Muscle layer of colon (tissue), 2 donors: Measurements from ENCODE around the gene HIGD1A.

ENCODE experiments used
- H3K27ac ChIP-seq: one replicate; pipeline ENCODE4 v1.7.0; 2013; ENCODE audit warnings: low read depth, mild to moderate bottlenecking, low read length, moderate library complexity
- H3K27me3 ChIP-seq, 2 donors: one replicate each; pipeline ENCODE4 v1.7.0; 2013; ENCODE audit warnings: low read length in 2 of 2, mild to moderate bottlenecking in 2 of 2; ENCODE audit not compliant: insufficient read depth in 2 of 2, control insufficient read depth in 1 of 2
- H3K36me3 ChIP-seq: one replicate; pipeline ENCODE4 v1.7.0; 2013; ENCODE audit warnings: mild to moderate bottlenecking, low read length; ENCODE audit not compliant: insufficient read depth
- H3K4me1 ChIP-seq: one replicate; pipeline ENCODE4 v1.7.0; 2013; ENCODE audit warnings: mild to moderate bottlenecking, low read length; ENCODE audit not compliant: insufficient read depth
- H3K4me3 ChIP-seq, 2 donors: one replicate each; pipeline ENCODE4 v1.7.0; 2013; ENCODE audit warnings: low read length in 2 of 2, low read depth in 1 of 2, mild to moderate bottlenecking in 1 of 2, moderate library complexity in 1 of 2
- H3K9ac ChIP-seq: one replicate; pipeline ENCODE4 v1.7.0; 2013; ENCODE audit warnings: low read length
- H3K9me3 ChIP-seq: one replicate; pipeline ENCODE4 v1.7.0; 2013; ENCODE audit warnings: mild to moderate bottlenecking, low read length
- donor health status: abdominal sarcoma.
- donor health status: Adenocarcinoma of cecum.

Gene HIGD1A

GRCh38 chr3:42764115-42764514 is 40.2 kb downstream of the HIGD1A start:
- Histone ChIP-seq H3K36me3 (no peaks in the 10 kb centered on the region), H3K9ac (no peak overlapping the region), H3K27ac (no peak overlapping the region), H3K4me1 (peaks cover 6% of the 10 kb centered on the region), H3K4me3 (no peak overlapping the region), H3K9me3 (no peaks in the 10 kb centered on the region), H3K27me3 (no peaks in the 10 kb centered on the region)

GRCh38 chr3:42763021-42763420 is 41.3 kb downstream of the HIGD1A start:
- Histone ChIP-seq H3K27me3 (no peaks in the 10 kb centered on the region), H3K9me3 (no peaks in the 10 kb centered on the region), H3K9ac (no peak overlapping the region), H3K4me3 (no peak overlapping the region), H3K27ac (no peak overlapping the region), H3K36me3 (no peaks in the 10 kb centered on the region), H3K4me1 (peaks cover 6% of the 10 kb centered on the region)

- peaks cover 6% of the 10 kb centered on the region for H3K4me1 ChIP-seq
- no peaks in the 10 kb centered on the region for H3K9me3 ChIP-seq
- no peak overlapping the region for H3K4me3 ChIP-seq
- no peaks in the 10 kb centered on the region for H3K36me3 ChIP-seq
- no peaks in the 10 kb centered on the region for H3K27me3 ChIP-seq
- H3K27ac ChIP-seq: no peak overlapping the region
- no peak overlapping the region for H3K9ac ChIP-seq
These were observed 42.1 kb downstream of the HIGD1A start for GRCh38 chr3:42762046-42762724.

GRCh38 chr3:42758126-42758525 is 46.2 kb downstream of the HIGD1A start:
- Histone ChIP-seq H3K9me3 (no peaks in the 10 kb centered on the region), H3K27ac (no peak overlapping the region), H3K4me1 (peaks cover 6% of the 10 kb centered on the region), H3K9ac (no peak overlapping the region), H3K27me3 (no peaks in the 10 kb centered on the region), H3K4me3 (no peak overlapping the region), H3K36me3 (no peaks in the 10 kb centered on the region)

GRCh38 chr3:42756681-42757213 is 47.5 kb downstream of the HIGD1A start:
- no peaks in the 10 kb centered on the region for H3K4me1 ChIP-seq
- no peak overlapping the region for H3K9ac ChIP-seq
- no peak overlapping the region for H3K27ac ChIP-seq
- no peak overlapping the region for H3K4me3 ChIP-seq
- no peaks in the 10 kb centered on the region for H3K9me3 ChIP-seq
- H3K36me3 ChIP-seq: no peaks in the 10 kb centered on the region
- H3K27me3 ChIP-seq: no peaks in the 10 kb centered on the region

- Histone ChIP-seq H3K4me3 (no peak overlapping the region), H3K27ac (no peak overlapping the region)
These were observed 48.4 kb downstream of the HIGD1A start for GRCh38 chr3:42755681-42756578.

GRCh38 chr3:42753757-42754156 is 50.5 kb downstream of the HIGD1A start:
- no peaks in the 10 kb centered on the region for H3K27me3 ChIP-seq
- peaks cover 22% of the 10 kb centered on the region for H3K4me1 ChIP-seq
- H3K27ac ChIP-seq: no peak overlapping the region
- no peaks in the 10 kb centered on the region for H3K9me3 ChIP-seq
- H3K36me3 ChIP-seq: no peaks in the 10 kb centered on the region
- no peak overlapping the region for H3K9ac ChIP-seq
- no peak overlapping the region for H3K4me3 ChIP-seq

More at GRCh38 chr3:42755681-42756578, 48.4 kb downstream of the HIGD1A start:
- Histone ChIP-seq H3K36me3 (no peaks in the 10 kb centered on the region), H3K9ac (no peak overlapping the region), H3K4me1 (peaks cover 7% of the 10 kb centered on the region), H3K27me3 (no peaks in the 10 kb centered on the region), H3K9me3 (no peaks in the 10 kb centered on the region)

GRCh38 chr3:42752961-42753360 is 51.3 kb downstream of the HIGD1A start:
- Histone ChIP-seq H3K27ac (no peak overlapping the region), H3K27me3 (no peaks in the 10 kb centered on the region), H3K9me3 (no peaks in the 10 kb centered on the region)

GRCh38 chr3:42752441-42752840 is 51.8 kb downstream of the HIGD1A start:
- no peaks in the 10 kb centered on the region for H3K9me3 ChIP-seq
- peaks cover 35% of the 10 kb centered on the region for H3K4me1 ChIP-seq
- no peaks in the 10 kb centered on the region for H3K27me3 ChIP-seq
- H3K27ac ChIP-seq: no peak overlapping the region
- H3K4me3 ChIP-seq: no peak overlapping the region
- H3K9ac ChIP-seq: no peak overlapping the region
- H3K36me3 ChIP-seq: no peaks in the 10 kb centered on the region

More at GRCh38 chr3:42752961-42753360, 51.3 kb downstream of the HIGD1A start:
- Histone ChIP-seq H3K4me3 (no peak overlapping the region), H3K36me3 (no peaks in the 10 kb centered on the region), H3K4me1 (peaks cover 30% of the 10 kb centered on the region), H3K9ac (no peak overlapping the region)

GRCh38 chr3:42751609-42752008 is 52.7 kb downstream of the HIGD1A start:
- Histone ChIP-seq H3K36me3 (no peaks in the 10 kb centered on the region), H3K9ac (no peak overlapping the region), H3K4me3 (no peak overlapping the region), H3K27ac (no peak overlapping the region), H3K4me1 (peaks cover 43% of the 10 kb centered on the region), H3K27me3 (no peaks in the 10 kb centered on the region), H3K9me3 (no peaks in the 10 kb centered on the region)

- Histone ChIP-seq H3K4me1 (peaks cover 51% of the 10 kb centered on the region), H3K9ac (no peak overlapping the region), H3K4me3 (no peak overlapping the region), H3K36me3 (no peaks in the 10 kb centered on the region), H3K27me3 (no peaks in the 10 kb centered on the region), H3K27ac (no peak overlapping the region), H3K9me3 (no peaks in the 10 kb centered on the region)
These were observed 53.5 kb downstream of the HIGD1A start for GRCh38 chr3:42750834-42751233.
